ENCODE data around the gene STRIP2.

- TF ChIP-seq CTCF (IDR thresholded peaks at IDR 0.05), result no peak
- TF ChIP-seq POLR2A (IDR thresholded peaks at IDR 0.05), result no peak
Observed at GRCh38 chr7:129464194-129464593, 30.0 kb downstream of the STRIP2 start.
